H9 (cell line): Measurements from ENCODE around the gene TMEM169. TPM values are rescaled to one million over a fixed set of nuclear protein-coding genes. Genes with fewer than 3 reads are reported as not detected.

Experiments
- DNase-seq: peaks from one replicate; pipeline ENCODE4 v3.0.0-alpha.2; 2017
- H2AFZ ChIP-seq: one replicate; pipeline ENCODE4 v1.6.1; 2013; ENCODE audit warnings: mild to moderate bottlenecking, low read length, control low read depth, moderate library complexity
- H2AK5ac ChIP-seq: 2 replicates; pipeline ENCODE4 v1.6.1; 2013; ENCODE audit warnings: low read length, control low read depth, mixed read lengths; ENCODE audit not compliant: insufficient read length
- H2BK120ac ChIP-seq: one replicate; pipeline ENCODE4 v1.6.1; 2013; ENCODE audit warnings: low read depth, mild to moderate bottlenecking, low read length, control low read depth, inconsistent platforms; ENCODE audit not compliant: poor library complexity, severe bottlenecking
- H2BK12ac ChIP-seq: 2 replicates; pipeline ENCODE4 v1.6.1; 2013; ENCODE audit warnings: low read length, control low read depth, mixed read lengths, low read depth; ENCODE audit not compliant: insufficient read length
- H2BK15ac ChIP-seq: 2 replicates; pipeline ENCODE4 v1.6.1; 2013; ENCODE audit warnings: low read depth, low read length, control low read depth
- H2BK20ac ChIP-seq: one replicate; pipeline ENCODE4 v1.6.1; 2013; ENCODE audit warnings: low read depth, mild to moderate bottlenecking, low read length, control low read depth, inconsistent platforms; ENCODE audit not compliant: poor library complexity, severe bottlenecking
- H2BK5ac ChIP-seq: 2 replicates; pipeline ENCODE4 v1.6.1; 2013; ENCODE audit warnings: low read length, control low read depth, mixed read lengths; ENCODE audit not compliant: insufficient read length
- H3K14ac ChIP-seq: 2 replicates; pipeline ENCODE4 v1.6.1; 2013; ENCODE audit warnings: low read length, control low read depth; ENCODE audit not compliant: insufficient read depth
- H3K18ac ChIP-seq: 2 replicates; pipeline ENCODE4 v1.6.1; 2013; ENCODE audit warnings: low read depth, mild to moderate bottlenecking, mixed read lengths, low read length, control low read depth; ENCODE audit not compliant: insufficient read length
- H3K23ac ChIP-seq: 2 replicates; pipeline ENCODE4 v1.6.1; 2013; ENCODE audit warnings: low read length, control low read depth, mixed read lengths, low read depth; ENCODE audit not compliant: insufficient read length
- H3K23me2 ChIP-seq: 2 replicates; pipeline ENCODE4 v1.6.1; 2013; ENCODE audit warnings: low read depth, mild to moderate bottlenecking, mixed read lengths, low read length, control low read depth; ENCODE audit not compliant: insufficient read length, poor library complexity, severe bottlenecking
- H3K27ac ChIP-seq: 2 replicates; pipeline ENCODE4 v1.5.1; 2013; ENCODE audit warnings: low read length, control low read depth, mixed read lengths, low read depth; ENCODE audit not compliant: insufficient read length
- H3K27me3 ChIP-seq: 2 replicates; pipeline ENCODE4 v1.6.1; 2013; ENCODE audit warnings: low read length, control low read depth, inconsistent platforms; ENCODE audit not compliant: insufficient read depth
- H3K4ac ChIP-seq: 2 replicates; pipeline ENCODE4 v1.6.1; 2013; ENCODE audit warnings: low read depth, mild to moderate bottlenecking, control low read depth, inconsistent platforms, low read length, moderate library complexity
- H3K4me1 ChIP-seq: 2 replicates; pipeline ENCODE4 v1.6.1; 2013; ENCODE audit warnings: low read length, control low read depth, inconsistent platforms; ENCODE audit not compliant: insufficient read depth
- H3K4me2 ChIP-seq: 2 replicates; pipeline ENCODE4 v1.6.1; 2013; ENCODE audit warnings: low read length, control low read depth, mixed read lengths; ENCODE audit not compliant: insufficient read length, insufficient read depth
- H3K56ac ChIP-seq: 2 replicates; pipeline ENCODE4 v1.6.1; 2013; ENCODE audit warnings: low read depth, mild to moderate bottlenecking, mixed read lengths, low read length, control low read depth; ENCODE audit not compliant: insufficient read length
- H3K79me1 ChIP-seq: 2 replicates; pipeline ENCODE4 v1.6.1; 2013; ENCODE audit warnings: low read depth, mild to moderate bottlenecking, moderate library complexity, low read length, control low read depth, inconsistent platforms; ENCODE audit not compliant: insufficient read depth, poor library complexity, severe bottlenecking
- H3K79me2 ChIP-seq: 2 replicates; pipeline ENCODE4 v1.6.1; 2013; ENCODE audit warnings: low read length, control low read depth, inconsistent platforms; ENCODE audit not compliant: insufficient read depth
- H3K9ac ChIP-seq: 2 replicates; pipeline ENCODE4 v1.6.1; 2013; ENCODE audit warnings: low read length, control low read depth, mixed read lengths; ENCODE audit not compliant: insufficient read length; ENCODE audit errors: extremely low read depth
- H3K9me3 ChIP-seq: one replicate; pipeline ENCODE4 v1.6.1; 2013; ENCODE audit warnings: low read depth, low read length, inconsistent platforms; ENCODE audit not compliant: control insufficient read depth
- H3T11ph ChIP-seq: one replicate; pipeline ENCODE4 v1.6.1; 2013; ENCODE audit warnings: mild to moderate bottlenecking, low read length, control low read depth, inconsistent platforms
- H4K20me1 ChIP-seq: one replicate; pipeline ENCODE4 v1.6.1; 2013; ENCODE audit not compliant: control insufficient read depth, insufficient read length, insufficient read depth
- H4K5ac ChIP-seq: 2 replicates; pipeline ENCODE4 v1.6.1; 2013; ENCODE audit warnings: low read depth, mild to moderate bottlenecking, mixed read lengths, low read length, control low read depth; ENCODE audit not compliant: insufficient read length
- H4K8ac ChIP-seq: replicated peaks from 2 replicates; pipeline ENCODE4 v1.6.1; 2013; ENCODE audit warnings: low read length, control low read depth, mixed read lengths, low read depth; ENCODE audit not compliant: insufficient read length
- H4K91ac ChIP-seq: 2 replicates; pipeline ENCODE4 v1.6.1; 2013; ENCODE audit warnings: low read depth, mild to moderate bottlenecking, moderate library complexity, mixed read lengths, low read length, control low read depth; ENCODE audit not compliant: insufficient read length
- H3K27ac Mint-ChIP-seq, 3 experiments: 2 replicates in 2 of 3; 3 replicates in 1 of 3; pipeline ENCODE4 v1.8.0; 2020 to 2021; ENCODE audit warnings: mixed read lengths in 3 of 3, mild to moderate bottlenecking in 1 of 3, moderate library complexity in 1 of 3
- H3K27me3 Mint-ChIP-seq: 2 replicates; pipeline ENCODE4 v1.8.0; 2021; ENCODE audit warnings: low read depth, mild to moderate bottlenecking, moderate library complexity, mixed read lengths
- H3K36me3 Mint-ChIP-seq, 3 experiments: 2 replicates in 2 of 3; 3 replicates in 1 of 3; pipeline ENCODE4 v1.8.0; 2020 to 2021; ENCODE audit warnings: low read depth in 3 of 3, mixed read lengths in 3 of 3; ENCODE audit not compliant: insufficient read depth in 1 of 3
- H3K4me1 Mint-ChIP-seq, 2 experiments: 2 replicates each; pipeline ENCODE4 v1.8.0; 2020; ENCODE audit warnings: mixed read lengths in 2 of 2
- H3K4me3 Mint-ChIP-seq, 2 experiments: 2 replicates in 1 of 2; 3 replicates in 1 of 2; pipeline ENCODE4 v1.8.0; 2020 to 2021; ENCODE audit warnings: mild to moderate bottlenecking in 2 of 2, mixed read lengths in 2 of 2, moderate library complexity in 1 of 2
- H3K9me3 Mint-ChIP-seq, 2 experiments: 2 replicates in 1 of 2; 3 replicates in 1 of 2; pipeline ENCODE4 v1.8.0; 2020; ENCODE audit warnings: mild to moderate bottlenecking in 2 of 2, mixed read lengths in 2 of 2, moderate library complexity in 1 of 2
- WGBS: extraction: QIAGEN DNeasy Blood & Tissue Kit; methylation state at CpG from one replicate; pipeline ENCODE4 v1.1.7; 2013; ENCODE audit warnings: missing lambda C conversion rate, low lambda C conversion rate, mixed read lengths; ENCODE audit not compliant: insufficient read length; ENCODE audit errors: extremely low coverage; 5-methylcytosine and 5-hydroxymethylcytosine counted together
- total RNA-seq: library from RNA; stranded (reverse); gene quantifications from 2 replicates; pipeline ENCODE4 v1.2.1, GENCODE V29; 2021
- TF ChIP-seq, protein P1 (sequence below): fragments of 200-600 bp; sonication (generic); conservative IDR thresholded peaks from 3 replicates; pipeline ENCODE4 v1.8.0; 2021; ENCODE audit warnings: antibody characterized with exemption, mild to moderate bottlenecking

Gene TMEM169
- total RNA-seq, 1 experiment from 2014 or later, result 1.0 TPM

DNA sequence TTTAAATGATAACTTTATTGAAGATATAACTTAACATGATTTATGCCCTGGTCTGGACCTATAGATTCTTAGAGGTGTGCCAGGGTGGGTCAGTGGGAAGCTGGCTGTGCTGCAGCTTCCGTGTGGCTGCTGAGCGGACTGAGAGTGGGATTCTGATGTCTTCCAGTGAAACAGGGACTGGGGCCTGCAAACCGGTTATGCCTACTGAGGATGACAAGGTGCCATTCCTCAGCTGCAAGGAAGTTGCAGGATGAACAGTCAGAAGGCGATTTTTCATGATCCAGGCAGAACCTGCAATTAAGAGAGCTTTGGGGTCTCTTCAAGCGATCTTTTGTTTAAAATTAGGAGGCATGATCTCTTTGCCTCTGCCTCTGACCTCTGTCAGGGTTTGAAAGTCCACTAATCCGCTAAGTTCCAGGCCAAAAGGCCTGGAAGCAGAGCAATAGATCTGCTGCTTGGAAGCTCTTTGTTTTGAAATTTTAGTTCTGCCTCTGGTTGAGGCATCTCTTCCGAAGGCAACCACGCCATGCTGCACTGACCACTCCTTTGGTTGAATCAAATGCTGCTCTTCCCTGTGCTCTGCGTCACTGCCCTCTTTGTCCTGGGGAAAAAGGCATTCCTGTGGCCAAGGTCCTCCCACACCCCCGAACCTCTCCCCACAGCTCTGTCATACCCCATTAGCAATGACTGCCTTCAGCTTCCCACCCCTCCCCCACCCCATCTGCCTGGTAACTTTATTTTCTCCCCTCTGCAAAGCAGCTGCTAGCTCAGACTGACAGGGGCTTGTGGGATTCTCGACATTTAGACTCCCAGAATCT is 2.0 kb downstream of the TMEM169 start:
- no peak overlapping the region for H3K56ac ChIP-seq
- H2BK15ac ChIP-seq, result no peak overlapping the region
- peaks cover 15% of the 10 kb centered on the region for H3K23me2 ChIP-seq
- no peaks in the 10 kb centered on the region for H3K9me3 ChIP-seq
- H3K23ac ChIP-seq, result no peak overlapping the region
- H3K27ac ChIP-seq, result peak overlapping the region; percentile 22
- no peak overlapping the region for H4K8ac ChIP-seq
- TF ChIP-seq, protein P1, sequence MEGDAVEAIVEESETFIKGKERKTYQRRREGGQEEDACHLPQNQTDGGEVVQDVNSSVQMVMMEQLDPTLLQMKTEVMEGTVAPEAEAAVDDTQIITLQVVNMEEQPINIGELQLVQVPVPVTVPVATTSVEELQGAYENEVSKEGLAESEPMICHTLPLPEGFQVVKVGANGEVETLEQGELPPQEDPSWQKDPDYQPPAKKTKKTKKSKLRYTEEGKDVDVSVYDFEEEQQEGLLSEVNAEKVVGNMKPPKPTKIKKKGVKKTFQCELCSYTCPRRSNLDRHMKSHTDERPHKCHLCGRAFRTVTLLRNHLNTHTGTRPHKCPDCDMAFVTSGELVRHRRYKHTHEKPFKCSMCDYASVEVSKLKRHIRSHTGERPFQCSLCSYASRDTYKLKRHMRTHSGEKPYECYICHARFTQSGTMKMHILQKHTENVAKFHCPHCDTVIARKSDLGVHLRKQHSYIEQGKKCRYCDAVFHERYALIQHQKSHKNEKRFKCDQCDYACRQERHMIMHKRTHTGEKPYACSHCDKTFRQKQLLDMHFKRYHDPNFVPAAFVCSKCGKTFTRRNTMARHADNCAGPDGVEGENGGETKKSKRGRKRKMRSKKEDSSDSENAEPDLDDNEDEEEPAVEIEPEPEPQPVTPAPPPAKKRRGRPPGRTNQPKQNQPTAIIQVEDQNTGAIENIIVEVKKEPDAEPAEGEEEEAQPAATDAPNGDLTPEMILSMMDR, result no peak
- H3K27me3 Mint-ChIP-seq, result no peaks in the 10 kb centered on the region; the same call in 1 of the 2 replicates
- H2AFZ ChIP-seq, result no peak overlapping the region
- H4K5ac ChIP-seq, result no peak overlapping the region
- no peak overlapping the region for H3K4ac ChIP-seq
- peaks cover 12% of the 10 kb centered on the region for H3K4me1 ChIP-seq
- H3K18ac ChIP-seq, result no peak overlapping the region
- DNase-seq, result peak; percentile 50
- H3K27ac Mint-ChIP-seq, result peak overlapping the region; percentile 89 to 95 (median 95)
- no peak overlapping the region for H2BK20ac ChIP-seq
- H2AK5ac ChIP-seq, result no peak overlapping the region
- no peaks in the 10 kb centered on the region for H4K20me1 ChIP-seq
- H3K14ac ChIP-seq, result 0 out of 2 replicates have a peak overlapping the region, but pooled peaks have one; percentile 19
- H3K4me1 Mint-ChIP-seq, result peaks cover 31 to 37% of the 10 kb centered on the region in 2 experiments
- H2BK12ac ChIP-seq, result peak overlapping the region; percentile 15
- H3K9ac ChIP-seq, result peak overlapping the region; percentile 2
- H3K79me2 ChIP-seq, result no peaks in the 10 kb centered on the region
- H2BK5ac ChIP-seq, result no peak overlapping the region
- H3K4me2 ChIP-seq, result peak overlapping the region; percentile 1
- no CpG with 5 or more reads among the region's 11 CpGs for WGBS
- H3K4me3 Mint-ChIP-seq, result peak overlapping the region; percentile 22 to 90
- H3K27me3 ChIP-seq, result no peaks in the 10 kb centered on the region; the same call in 1 of the 2 replicates
- H3K36me3 Mint-ChIP-seq, result no peaks in the 10 kb centered on the region; a peak in 2 of 7 replicates
- no peaks in the 10 kb centered on the region for H3K9me3 Mint-ChIP-seq
- H2BK120ac ChIP-seq, result no peak overlapping the region
- no peak overlapping the region for H4K91ac ChIP-seq
- H3T11ph ChIP-seq, result no peak overlapping the region
- H3K79me1 ChIP-seq, result no peaks in the 10 kb centered on the region
